Breast epithelium (tissue), 3 donors: ENCODE data around the gene PMPCB.

ENCODE experiments used
- POLR2A ChIP-seq: fragments of 450-650 bp; IDR thresholded peaks from one replicate; pipeline ENCODE4 v1.6.1; 2016; ENCODE audit warnings: antibody characterized with exemption, mild to moderate bottlenecking, moderate library complexity
- POLR2AphosphoS5 ChIP-seq, 3 donors: sonication (generic); formaldehyde crosslinking; IDR thresholded peaks; one replicate each; pipeline ENCODE4 v1.6.1; 2017; ENCODE audit warnings: antibody characterized with exemption in 3 of 3
- TF ChIP-seq, protein P1 (sequence below), 3 donors: fragments of 450-650 bp; IDR thresholded peaks; one replicate each; pipeline ENCODE4 v1.5.1; 2016 to 2017; ENCODE audit warnings: antibody characterized with exemption in 3 of 3, mild to moderate bottlenecking in 3 of 3, moderate library complexity in 3 of 3

- TF ChIP-seq, protein P1, sequence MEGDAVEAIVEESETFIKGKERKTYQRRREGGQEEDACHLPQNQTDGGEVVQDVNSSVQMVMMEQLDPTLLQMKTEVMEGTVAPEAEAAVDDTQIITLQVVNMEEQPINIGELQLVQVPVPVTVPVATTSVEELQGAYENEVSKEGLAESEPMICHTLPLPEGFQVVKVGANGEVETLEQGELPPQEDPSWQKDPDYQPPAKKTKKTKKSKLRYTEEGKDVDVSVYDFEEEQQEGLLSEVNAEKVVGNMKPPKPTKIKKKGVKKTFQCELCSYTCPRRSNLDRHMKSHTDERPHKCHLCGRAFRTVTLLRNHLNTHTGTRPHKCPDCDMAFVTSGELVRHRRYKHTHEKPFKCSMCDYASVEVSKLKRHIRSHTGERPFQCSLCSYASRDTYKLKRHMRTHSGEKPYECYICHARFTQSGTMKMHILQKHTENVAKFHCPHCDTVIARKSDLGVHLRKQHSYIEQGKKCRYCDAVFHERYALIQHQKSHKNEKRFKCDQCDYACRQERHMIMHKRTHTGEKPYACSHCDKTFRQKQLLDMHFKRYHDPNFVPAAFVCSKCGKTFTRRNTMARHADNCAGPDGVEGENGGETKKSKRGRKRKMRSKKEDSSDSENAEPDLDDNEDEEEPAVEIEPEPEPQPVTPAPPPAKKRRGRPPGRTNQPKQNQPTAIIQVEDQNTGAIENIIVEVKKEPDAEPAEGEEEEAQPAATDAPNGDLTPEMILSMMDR (IDR thresholded peaks at IDR 0.05) = no peak
- TF ChIP-seq POLR2A (no peak), POLR2AphosphoS5 (IDR thresholded peaks at IDR 0.05) (no peak)
These were observed 5.1 kb upstream of the PMPCB start for GRCh38 chr7:103292122-103292521.
